Endothelial cell (in vitro differentiated cells): ENCODE data around the gene TMEM179B. TPM values are rescaled to one million over a fixed set of nuclear protein-coding genes. Genes with fewer than 3 reads are reported as not detected.

Source experiments
- DNase-seq: peaks from one replicate; pipeline ENCODE4 v3.0.0; 2021; ENCODE audit warnings: low spot score
- H3K27ac Mint-ChIP-seq: one replicate; pipeline ENCODE4 v1.8.0; 2021; ENCODE audit warnings: mixed read lengths, inconsistent platforms; ENCODE audit not compliant: unreplicated experiment
- H3K27me3 Mint-ChIP-seq: one replicate; pipeline ENCODE4 v1.8.0; 2021; ENCODE audit warnings: mild to moderate bottlenecking, moderate library complexity, mixed read lengths, inconsistent platforms; ENCODE audit not compliant: unreplicated experiment
- H3K36me3 Mint-ChIP-seq: one replicate; pipeline ENCODE4 v1.8.0; 2021; ENCODE audit warnings: mild to moderate bottlenecking, low read depth, mixed read lengths, inconsistent platforms; ENCODE audit not compliant: unreplicated experiment
- H3K4me1 Mint-ChIP-seq: one replicate; pipeline ENCODE4 v1.8.0; 2021; ENCODE audit warnings: mild to moderate bottlenecking, mixed read lengths, inconsistent platforms; ENCODE audit not compliant: unreplicated experiment
- H3K4me3 Mint-ChIP-seq: one replicate; pipeline ENCODE4 v1.8.0; 2021; ENCODE audit warnings: mild to moderate bottlenecking, mixed read lengths, inconsistent platforms; ENCODE audit not compliant: unreplicated experiment
- H3K9me3 Mint-ChIP-seq: one replicate; pipeline ENCODE4 v1.8.0; 2021; ENCODE audit warnings: mixed read lengths, inconsistent platforms; ENCODE audit not compliant: unreplicated experiment
- CTCF ChIP-seq: fragments of 200-600 bp; sonication (generic); IDR thresholded peaks from one replicate; pipeline ENCODE4 v1.5.0; 2021; ENCODE audit warnings: antibody characterized with exemption; ENCODE audit not compliant: unreplicated experiment
- total RNA-seq: library from RNA; stranded (reverse); fragmentation: NEBNext Ultra II Directional; extraction: Animal tissue kit (Norgen Biotek cat#: 25700); gene quantifications from one replicate; pipeline ENCODE4 v1.2.1, GENCODE V29; 2021; ENCODE audit not compliant: unreplicated experiment

Gene TMEM179B
- total RNA-seq, 1 donor from 2014 or later = 26.7 TPM

GRCh38 chr11:62782753-62783152, 4.4 kb upstream of the TMEM179B start:
- H3K36me3 Mint-ChIP-seq = peaks cover 8% of the 10 kb centered on the region
- no peak for DNase-seq
- TF ChIP-seq CTCF = no peak
- peaks cover 3% of the 10 kb centered on the region for H3K27me3 Mint-ChIP-seq
- peaks cover 4% of the 10 kb centered on the region for H3K4me1 Mint-ChIP-seq
- H3K9me3 Mint-ChIP-seq = no peaks in the 10 kb centered on the region
- H3K27ac Mint-ChIP-seq = peak overlapping the region; percentile 31
- peak overlapping the region; percentile 68 for H3K4me3 Mint-ChIP-seq

DNA sequence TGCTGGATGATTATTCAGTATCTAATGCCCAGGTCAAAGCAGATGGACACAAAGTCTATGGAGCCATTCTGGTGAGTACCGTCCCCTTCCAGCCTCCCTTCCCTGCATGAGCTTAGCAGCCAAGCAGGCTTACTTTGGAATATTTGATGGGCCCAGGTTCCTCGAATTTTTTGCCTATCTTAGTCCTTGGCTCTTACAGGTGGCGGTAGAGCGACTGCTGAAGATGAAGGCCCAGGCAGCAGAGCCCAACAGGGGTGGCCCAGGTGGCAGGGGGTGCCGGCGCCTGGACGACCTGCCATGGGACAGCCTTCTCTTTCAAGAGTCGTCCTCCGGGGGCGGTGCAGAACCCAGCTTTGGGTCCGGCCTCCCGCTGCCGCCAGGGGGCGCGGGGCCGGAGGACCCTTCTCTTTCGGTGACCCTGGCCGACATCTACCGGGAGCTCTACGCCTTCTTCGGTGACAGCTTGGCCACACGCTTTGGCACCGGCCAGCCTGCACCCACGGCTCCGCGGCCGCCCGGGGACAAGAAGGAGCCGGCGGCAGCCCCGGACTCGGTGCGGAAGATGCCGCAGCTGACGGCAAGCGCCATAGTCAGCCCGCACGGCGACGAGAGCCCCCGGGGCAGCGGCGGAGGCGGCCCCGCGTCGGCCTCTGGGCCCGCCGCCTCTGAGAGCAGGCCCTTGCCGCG, 741 bp upstream of the TMEM179B start:
- H3K36me3 Mint-ChIP-seq = peaks cover 24% of the 10 kb centered on the region
- peak overlapping the region; percentile 24 for H3K27ac Mint-ChIP-seq
- DNase-seq = peak; percentile 95
- peak overlapping the region; percentile 83 for H3K4me3 Mint-ChIP-seq
- peak; percentile 99 for TF ChIP-seq CTCF
- H3K9me3 Mint-ChIP-seq = no peaks in the 10 kb centered on the region
- peaks cover 16% of the 10 kb centered on the region for H3K4me1 Mint-ChIP-seq
- peaks cover 5% of the 10 kb centered on the region for H3K27me3 Mint-ChIP-seq

DNA sequence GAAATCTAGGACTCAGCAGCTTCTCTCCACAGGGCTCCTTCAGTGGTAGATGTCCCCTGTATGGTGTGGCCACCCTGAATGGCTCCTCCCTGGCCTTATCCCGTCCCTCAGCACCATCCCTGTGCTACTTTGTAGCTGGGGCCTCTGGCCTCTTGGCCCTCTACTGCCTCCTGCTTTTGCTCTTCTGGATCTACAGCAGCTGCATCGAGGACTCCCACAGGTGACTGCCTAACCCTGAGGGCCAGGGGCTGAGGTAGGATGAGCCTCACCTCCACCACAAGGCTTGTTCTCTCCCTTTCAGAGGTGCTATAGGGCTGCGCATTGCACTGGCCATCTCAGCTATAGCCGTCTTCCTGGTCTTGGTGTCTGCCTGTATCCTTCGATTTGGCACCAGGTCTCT, 1.8 kb downstream of the TMEM179B start:
- no peak for DNase-seq
- Mint-ChIP-seq H3K4me1 (peaks cover 24% of the 10 kb centered on the region), H3K36me3 (peaks cover 21% of the 10 kb centered on the region), H3K4me3 (peak overlapping the region; percentile 71), H3K9me3 (no peaks in the 10 kb centered on the region), H3K27ac (no peak overlapping the region), H3K27me3 (peaks cover 12% of the 10 kb centered on the region)
- no peak for TF ChIP-seq CTCF

DNA sequence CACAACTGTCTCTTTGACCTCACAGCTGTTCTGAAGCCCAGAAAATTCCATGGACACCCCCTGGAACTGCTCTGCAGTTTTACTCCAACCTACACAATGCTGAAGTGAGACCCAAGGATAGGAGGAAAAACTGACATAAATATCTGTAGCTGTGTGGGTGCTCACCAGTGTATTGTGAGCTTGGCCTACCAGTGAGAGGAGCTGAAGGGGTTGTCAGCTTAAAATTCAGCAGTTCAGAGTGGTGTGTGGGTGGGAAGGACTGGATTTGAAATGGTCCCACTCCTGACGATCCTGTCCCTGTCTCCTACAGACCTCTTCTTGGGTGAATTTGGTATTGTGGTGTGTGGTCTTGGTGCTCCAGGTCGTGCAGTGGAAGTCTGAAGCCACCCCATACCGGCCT, 2.4 kb downstream of the TMEM179B start:
- H3K4me1 Mint-ChIP-seq = peaks cover 24% of the 10 kb centered on the region
- H3K4me3 Mint-ChIP-seq = peak overlapping the region; percentile 71
- no peaks in the 10 kb centered on the region for H3K9me3 Mint-ChIP-seq
- no peak for TF ChIP-seq CTCF
- peaks cover 12% of the 10 kb centered on the region for H3K27me3 Mint-ChIP-seq
- H3K36me3 Mint-ChIP-seq = peaks cover 27% of the 10 kb centered on the region
- no peak overlapping the region for H3K27ac Mint-ChIP-seq
- no peak for DNase-seq

- peak within 1 kb of the TSS; percentile 85 for H3K27ac Mint-ChIP-seq
- TF ChIP-seq CTCF = no peak
- H3K9me3 Mint-ChIP-seq = no peaks in the 10 kb centered on the region
- H3K4me1 Mint-ChIP-seq = peaks cover 20% of the 10 kb centered on the region
- peaks cover 12% of the 10 kb centered on the region for H3K27me3 Mint-ChIP-seq
- peaks cover 40% of the 10 kb centered on the region for H3K36me3 Mint-ChIP-seq
- DNase-seq = peak; percentile 83
- peak within 1 kb of the TSS; percentile 93 for H3K4me3 Mint-ChIP-seq
Observed at GRCh38 chr11:62791501-62792201, 4.4 kb downstream of the TMEM179B start, which contains the start of gene TMEM223. Gene TMEM223, minus strand, starts transcription at chr11:62792006. Its CDS starts 12 bp downstream, at chr11:62791994.
